ENCODE data around the gene PDZD2. TPM values are rescaled to one million over a fixed set of nuclear protein-coding genes. Genes with fewer than 3 reads are reported as not detected.

Gene PDZD2
- total RNA-seq, 2 experiments from 2014 or later, result 1.3 to 1.8 TPM

- CTCF ChIA-PET, result no interaction called here
- no peaks in the 10 kb centered on the region for H3K9me3 ChIP-seq (ENCODE audit: control insufficient read depth in 1 of 2, insufficient read depth in 1 of 2, low read length in 2 of 2)
- no peak overlapping the region for H3K4me3 ChIP-seq (ENCODE audit: low read length)
- Mint-ChIP-seq H3K4me1 (ENCODE audit: low read depth) (no peaks in the 10 kb centered on the region), H3K36me3 (ENCODE audit: low read depth) (no peaks in the 10 kb centered on the region), H3K27me3 (no peaks in the 10 kb centered on the region), H3K27ac (no peak overlapping the region), H3K4me3 (no peak overlapping the region), H3K9me3 (no peaks in the 10 kb centered on the region)
- TF ChIP-seq CTCF (IDR thresholded peaks at IDR 0.05), result no peak
- no peaks in the 10 kb centered on the region for H3K36me3 ChIP-seq (ENCODE audit: insufficient read depth, low read length)
- no peaks in the 10 kb centered on the region for H3K4me1 ChIP-seq (ENCODE audit: insufficient read depth, low read length)
- POLR2A ChIA-PET, result no interaction called here
- no peak overlapping the region for H3K27ac ChIP-seq (ENCODE audit: low read depth in 1 of 2, low read length in 2 of 2)
- no peaks in the 10 kb centered on the region for H3K27me3 ChIP-seq (ENCODE audit: control insufficient read depth in 1 of 2, insufficient read depth in 2 of 2, low read length in 2 of 2)
- DNase-seq (no peak), ATAC-seq (ENCODE audit: poor library complexity) (no peak)
- intact Hi-C loops (cut with DNase I, micrococcal nuclease), result no loop called here
Measured at GRCh38 chr5:31707329-31707728, 68.4 kb downstream of the PDZD2 start.

GRCh38 chr5:31708089-31708488, 69.2 kb downstream of the PDZD2 start:
- no peaks in the 10 kb centered on the region for H3K36me3 ChIP-seq (ENCODE audit: insufficient read depth, low read length)
- H3K27me3 Mint-ChIP-seq, result no peaks in the 10 kb centered on the region
- H3K27ac ChIP-seq (ENCODE audit: low read depth in 1 of 2, low read length in 2 of 2), result no peak overlapping the region
- no peak overlapping the region for H3K4me3 Mint-ChIP-seq
- TF ChIP-seq CTCF (IDR thresholded peaks at IDR 0.05), result no peak
- H3K27ac Mint-ChIP-seq, result no peak overlapping the region
- intact Hi-C loops (cut with DNase I, micrococcal nuclease), result no loop called here
- H3K9me3 Mint-ChIP-seq, result no peaks in the 10 kb centered on the region
- CTCF ChIA-PET, result no interaction called here
- no peak for DNase-seq
- H3K4me1 ChIP-seq (ENCODE audit: insufficient read depth, low read length), result no peaks in the 10 kb centered on the region
- no peaks in the 10 kb centered on the region for H3K9me3 ChIP-seq (ENCODE audit: control insufficient read depth in 1 of 2, insufficient read depth in 1 of 2, low read length in 2 of 2)
- no peak for ATAC-seq (ENCODE audit: poor library complexity)
- no peak overlapping the region for H3K4me3 ChIP-seq (ENCODE audit: low read length)
- no peaks in the 10 kb centered on the region for H3K36me3 Mint-ChIP-seq (ENCODE audit: low read depth)
- no peaks in the 10 kb centered on the region for H3K4me1 Mint-ChIP-seq (ENCODE audit: low read depth)
- POLR2A ChIA-PET, result no interaction called here
- H3K27me3 ChIP-seq (ENCODE audit: control insufficient read depth in 1 of 2, insufficient read depth in 2 of 2, low read length in 2 of 2), result no peaks in the 10 kb centered on the region

GRCh38 chr5:31711363-31711762, 72.4 kb downstream of the PDZD2 start:
- CTCF ChIA-PET, result no interaction called here
- intact Hi-C loops (cut with DNase I, micrococcal nuclease), result no loop called here

More at GRCh38 chr5:31711363-31711762, 72.4 kb downstream of the PDZD2 start:
- H3K4me3 ChIP-seq (ENCODE audit: low read length), result no peak overlapping the region
- no peaks in the 10 kb centered on the region for H3K36me3 Mint-ChIP-seq (ENCODE audit: low read depth)
- no peaks in the 10 kb centered on the region for H3K27me3 Mint-ChIP-seq
- H3K27ac ChIP-seq (ENCODE audit: low read depth in 1 of 2, low read length in 2 of 2), result no peak overlapping the region
- TF ChIP-seq CTCF (IDR thresholded peaks at IDR 0.05), result no peak
- H3K9me3 Mint-ChIP-seq, result no peaks in the 10 kb centered on the region
- H3K9me3 ChIP-seq (ENCODE audit: control insufficient read depth in 1 of 2, insufficient read depth in 1 of 2, low read length in 2 of 2), result no peaks in the 10 kb centered on the region
- H3K27ac Mint-ChIP-seq, result no peak overlapping the region
- DNase-seq (no peak), ATAC-seq (ENCODE audit: poor library complexity) (no peak)
- H3K27me3 ChIP-seq (ENCODE audit: control insufficient read depth in 1 of 2, insufficient read depth in 2 of 2, low read length in 2 of 2), result no peaks in the 10 kb centered on the region
- no peaks in the 10 kb centered on the region for H3K4me1 ChIP-seq (ENCODE audit: insufficient read depth, low read length)
- POLR2A ChIA-PET, result no interaction called here
- no peaks in the 10 kb centered on the region for H3K4me1 Mint-ChIP-seq (ENCODE audit: low read depth)
- no peak overlapping the region for H3K4me3 Mint-ChIP-seq
- no peaks in the 10 kb centered on the region for H3K36me3 ChIP-seq (ENCODE audit: insufficient read depth, low read length)
